ENCODE measurements around the gene BST2. TPM values are rescaled to one million over a fixed set of nuclear protein-coding genes. Genes with fewer than 3 reads are reported as not detected.

The BST2 gene
- total RNA-seq, 1 donor from 2014 or later: 301 TPM

- Histone ChIP-seq H3K4me3 (ENCODE audit: insufficient read depth, low read depth, low read length) (no peak overlapping the region), H3K27ac (ENCODE audit: low read depth, low read length) (no peak overlapping the region), H3K9me3 (ENCODE audit: insufficient read depth, low read depth, low read length) (no peaks in the 10 kb centered on the region), H3K4me1 (ENCODE audit: insufficient read depth, low read length) (peaks cover 6% of the 10 kb centered on the region), H3K9ac (ENCODE audit: low read length) (no peak overlapping the region), H4K20me1 (ENCODE audit: insufficient read depth, low read length) (no peaks in the 10 kb centered on the region), H3K36me3 (ENCODE audit: insufficient read depth, low read length) (no peaks in the 10 kb centered on the region), H2AFZ (ENCODE audit: low read depth, low read length) (no peak overlapping the region), H3K27me3 (ENCODE audit: insufficient read depth, low read length) (no peaks in the 10 kb centered on the region), H3K4me2 (ENCODE audit: low read length) (no peak overlapping the region), H3K79me2 (ENCODE audit: insufficient read depth, low read length) (no peaks in the 10 kb centered on the region)
- TF ChIP-seq EZH2 (IDR thresholded peaks at IDR 0.05; ENCODE audit: insufficient read depth, low read length) (no peak), CTCF (IDR thresholded peaks at IDR 0.05; ENCODE audit: insufficient read depth, low read depth, low read length) (no peak)
- peak overlapping the region; percentile 77 for H3K27ac Mint-ChIP-seq (ENCODE audit: unreplicated experiment)
- H3K4me3 Mint-ChIP-seq (ENCODE audit: unreplicated experiment): peak overlapping the region; percentile 94
- H3K36me3 Mint-ChIP-seq (ENCODE audit: low read depth, unreplicated experiment): peaks cover 9% of the 10 kb centered on the region
- peaks cover 17% of the 10 kb centered on the region for H3K4me1 Mint-ChIP-seq (ENCODE audit: low read depth, unreplicated experiment)
- no peaks in the 10 kb centered on the region for H3K27me3 Mint-ChIP-seq (ENCODE audit: low read depth, unreplicated experiment)
- FAIRE-seq (no peak), DNase-seq (ENCODE audit: low read depth) (no peak)
- no peaks in the 10 kb centered on the region for H3K9me3 Mint-ChIP-seq (ENCODE audit: unreplicated experiment)
Measured at GRCh38 chr19:17404015-17404414, 1.4 kb downstream of the BST2 start.

- Histone ChIP-seq H3K4me1 (ENCODE audit: insufficient read depth, low read length) (peaks cover 6% of the 10 kb centered on the region), H3K9me3 (ENCODE audit: insufficient read depth, low read depth, low read length) (no peaks in the 10 kb centered on the region), H3K9ac (ENCODE audit: low read length) (no peak overlapping the region), H3K4me3 (ENCODE audit: insufficient read depth, low read depth, low read length) (no peak overlapping the region), H2AFZ (ENCODE audit: low read depth, low read length) (no peak overlapping the region), H3K4me2 (ENCODE audit: low read length) (no peak overlapping the region), H3K27ac (ENCODE audit: low read depth, low read length) (no peak overlapping the region), H4K20me1 (ENCODE audit: insufficient read depth, low read length) (no peaks in the 10 kb centered on the region), H3K36me3 (ENCODE audit: insufficient read depth, low read length) (no peaks in the 10 kb centered on the region), H3K27me3 (ENCODE audit: insufficient read depth, low read length) (no peaks in the 10 kb centered on the region), H3K79me2 (ENCODE audit: insufficient read depth, low read length) (no peaks in the 10 kb centered on the region)
- H3K27me3 Mint-ChIP-seq (ENCODE audit: low read depth, unreplicated experiment): no peaks in the 10 kb centered on the region
- DNase-seq (ENCODE audit: low read depth) (no peak), FAIRE-seq (no peak)
- peak overlapping the region; percentile 94 for H3K4me3 Mint-ChIP-seq (ENCODE audit: unreplicated experiment)
- H3K4me1 Mint-ChIP-seq (ENCODE audit: low read depth, unreplicated experiment): peaks cover 17% of the 10 kb centered on the region
- TF ChIP-seq EZH2 (IDR thresholded peaks at IDR 0.05; ENCODE audit: insufficient read depth, low read length) (no peak), CTCF (IDR thresholded peaks at IDR 0.05; ENCODE audit: insufficient read depth, low read depth, low read length) (no peak)
- peaks cover 9% of the 10 kb centered on the region for H3K36me3 Mint-ChIP-seq (ENCODE audit: low read depth, unreplicated experiment)
- H3K9me3 Mint-ChIP-seq (ENCODE audit: unreplicated experiment): no peaks in the 10 kb centered on the region
- H3K27ac Mint-ChIP-seq (ENCODE audit: unreplicated experiment): peak overlapping the region; percentile 12
Measured at GRCh38 chr19:17402982-17403855, 2.2 kb downstream of the BST2 start.

GRCh38 chr19:17401628-17402027, 3.8 kb downstream of the BST2 start:
- no peaks in the 10 kb centered on the region for H4K20me1 ChIP-seq (ENCODE audit: insufficient read depth, low read length)
- no peaks in the 10 kb centered on the region for H3K79me2 ChIP-seq (ENCODE audit: insufficient read depth, low read length)
- FAIRE-seq (no peak), DNase-seq (ENCODE audit: low read depth) (no peak)
- no peak overlapping the region for H3K4me2 ChIP-seq (ENCODE audit: low read length)
- H3K4me3 ChIP-seq (ENCODE audit: insufficient read depth, low read depth, low read length): no peak overlapping the region
- Mint-ChIP-seq H3K27ac (ENCODE audit: unreplicated experiment) (no peak overlapping the region), H3K4me3 (ENCODE audit: unreplicated experiment) (peak overlapping the region; percentile 62), H3K27me3 (ENCODE audit: low read depth, unreplicated experiment) (no peaks in the 10 kb centered on the region), H3K9me3 (ENCODE audit: unreplicated experiment) (no peaks in the 10 kb centered on the region), H3K36me3 (ENCODE audit: low read depth, unreplicated experiment) (peaks cover 11% of the 10 kb centered on the region), H3K4me1 (ENCODE audit: low read depth, unreplicated experiment) (peaks cover 9% of the 10 kb centered on the region)
- H3K9ac ChIP-seq (ENCODE audit: low read length): no peak overlapping the region
- H3K27ac ChIP-seq (ENCODE audit: low read depth, low read length): no peak overlapping the region
- no peak overlapping the region for H2AFZ ChIP-seq (ENCODE audit: low read depth, low read length)
- no peaks in the 10 kb centered on the region for H3K36me3 ChIP-seq (ENCODE audit: insufficient read depth, low read length)
- H3K27me3 ChIP-seq (ENCODE audit: insufficient read depth, low read length): no peaks in the 10 kb centered on the region
- H3K9me3 ChIP-seq (ENCODE audit: insufficient read depth, low read depth, low read length): no peaks in the 10 kb centered on the region
- TF ChIP-seq CTCF (IDR thresholded peaks at IDR 0.05; ENCODE audit: insufficient read depth, low read depth, low read length) (no peak), EZH2 (IDR thresholded peaks at IDR 0.05; ENCODE audit: insufficient read depth, low read length) (no peak)
- peaks cover 6% of the 10 kb centered on the region for H3K4me1 ChIP-seq (ENCODE audit: insufficient read depth, low read length)
